K562 (cell line): Measurements from ENCODE around the gene ETS2. TPM values are rescaled to one million over a fixed set of nuclear protein-coding genes. Genes with fewer than 3 reads are reported as not detected.
A peak's percentile ranks its signal among the peaks of the same experiment; 100 is the strongest.

Experiments used
- DMBX1 ChIP-seq: fragments of 250-450 bp; sonication (Bioruptor Pico); IDR thresholded peaks from 2 replicates; pipeline ENCODE4 v1.8.0; 2022; ENCODE audit warnings: inconsistent platforms, mild to moderate bottlenecking, moderate library complexity, borderline replicate concordance
- ERF ChIP-seq: fragments of 450-650 bp; formaldehyde crosslinking; IDR thresholded peaks from 2 replicates; pipeline ENCODE4 v1.4.0; 2020; ENCODE audit warnings: mild to moderate bottlenecking, mixed read lengths
- KLF13 ChIP-seq: fragments of 450-650 bp; IDR thresholded peaks from 2 replicates; pipeline ENCODE4 v1.6.1; 2016; ENCODE audit warnings: missing genetic modification characterization, low read depth, mild to moderate bottlenecking, missing compliant biosample characterization, moderate library complexity, borderline replicate concordance
- LCOR ChIP-seq: sonication (generic); formaldehyde crosslinking; IDR thresholded peaks from 2 replicates; pipeline ENCODE4 v1.8.0; 2022; ENCODE audit warnings: mild to moderate bottlenecking, missing genetic modification reagents
- NEUROD1 ChIP-seq: fragments of 150-350 bp; IDR thresholded peaks from 2 replicates; pipeline ENCODE4 v1.6.1; 2014; ENCODE audit warnings: borderline replicate concordance, low read length, low read depth; ENCODE audit not compliant: partially characterized antibody
- OTX1 ChIP-seq: fragments of 450-650 bp; formaldehyde crosslinking; IDR thresholded peaks from 2 replicates; pipeline ENCODE4 v1.4.0; 2022; ENCODE audit warnings: mild to moderate bottlenecking
- RB1 ChIP-seq: fragments of 450-650 bp; IDR thresholded peaks from 2 replicates; pipeline ENCODE4 v1.6.1; 2017; ENCODE audit warnings: low read depth, mild to moderate bottlenecking
- RREB1 ChIP-seq: fragments of 250-450 bp; sonication (Bioruptor Pico); IDR thresholded peaks from 2 replicates; pipeline ENCODE4 v1.4.0; 2020
- RUNX1 ChIP-seq: sonication (generic); IDR thresholded peaks from 2 replicates; pipeline ENCODE4 v1.6.1; 2016; ENCODE audit warnings: antibody characterized with exemption, low read depth
- TFAP4 ChIP-seq: sonication (generic); formaldehyde crosslinking; IDR thresholded peaks from 2 replicates; pipeline ENCODE4 v1.8.0; 2022; ENCODE audit warnings: missing genetic modification reagents, mild to moderate bottlenecking, moderate library complexity, borderline replicate concordance
- XRCC5 ChIP-seq: fragments of 200-400 bp; formaldehyde crosslinking; IDR thresholded peaks from 2 replicates; pipeline ENCODE4 v1.6.1; 2017; ENCODE audit warnings: low read depth, mild to moderate bottlenecking, low read length
- ZNF407 ChIP-seq: fragments of 450-650 bp; IDR thresholded peaks from 2 replicates; pipeline ENCODE4 v1.6.1; 2016; ENCODE audit warnings: low read depth
- ZNF699 ChIP-seq: fragments of 250-450 bp; sonication (Bioruptor Pico); IDR thresholded peaks from 2 replicates; pipeline ENCODE4 v1.8.0; 2021; ENCODE audit warnings: mild to moderate bottlenecking, moderate library complexity; ENCODE audit not compliant: insufficient replicate concordance
- ZNF707 ChIP-seq: fragments of 250-450 bp; sonication (Bioruptor Pico); conservative IDR thresholded peaks from 2 replicates; pipeline ENCODE4 v1.8.0; 2022; ENCODE audit warnings: inconsistent platforms, mild to moderate bottlenecking, moderate library complexity
- polyA plus RNA-seq, 8 experiments: library from polyadenylated mRNA; depleted of rRNA in 4 of 8; stranded (reverse) in 5 of 8; unstranded in 3 of 8; fragments of >200 nt; fragmentation: Nextera tagmentation in 2 of 8; fragmentation: Illumina TruSeq in 1 of 8; extraction: Ambion mirVana in 2 of 8; extraction: Trizol in 1 of 8; gene quantifications; 2 replicates each; pipeline versions ENCODE4 v1.2.1 to v1.2.3, GENCODE V29; 2011 to 2014; ENCODE audit warnings: inconsistent platforms in 1 of 8, missing spikeins in 1 of 8
- total RNA-seq, 7 experiments: library from RNA; depleted of rRNA in 6 of 7; stranded (reverse); fragments of >200 nt in 6 of 7; fragmentation: Illumina TruSeq in 2 of 7; extraction: Trizol in 2 of 7; gene quantifications; 2 replicates each; pipeline versions ENCODE4 v1.2.1 to v1.2.3, GENCODE V29; 2011 to 2021; ENCODE audit warnings: low replicate concordance in 1 of 7

Gene ETS2
- total and polyA plus RNA-seq, 9 of the 15 experiments (the other 6 are each of a cell fraction or from before 2014, with no cell fraction given), result 1.7 to 24.4 (median 12.2) TPM

DNA sequence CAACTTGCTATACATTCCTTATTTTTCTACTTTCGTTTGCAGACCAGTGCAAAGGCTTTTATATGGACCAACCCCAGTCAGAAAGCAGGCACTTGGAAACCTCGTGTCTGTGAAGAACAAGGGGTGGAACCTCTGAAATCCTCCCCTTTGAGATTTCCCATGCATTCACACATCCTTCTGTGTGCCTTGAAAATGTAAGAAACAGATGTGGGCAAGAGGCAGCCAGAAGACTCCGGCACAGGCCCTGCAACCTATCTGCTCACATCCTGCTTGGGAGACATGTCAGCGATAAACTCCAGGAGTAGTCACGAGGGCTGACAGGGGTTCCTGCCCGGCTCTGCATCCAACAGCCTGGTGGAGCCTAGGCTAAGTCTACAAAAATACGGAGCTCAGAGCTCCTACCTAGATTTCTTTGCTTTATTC, 42.5 kb downstream of the ETS2 start (continued):
- TF ChIP-seq KLF13 (tag) (no peak), ERF (no peak), NEUROD1 (no peak), ZNF699 (CRISPR knock-in tag) (no peak), RUNX1 (no peak), LCOR (no peak), RREB1 (CRISPR knock-in tag) (no peak), RB1 (no peak), OTX1 (CRISPR knock-in tag) (no peak), XRCC5 (no peak), TFAP4 (CRISPR knock-in tag) (no peak), ZNF407 (no peak), ZNF707 (CRISPR knock-in tag) (no peak), DMBX1 (CRISPR knock-in tag) (peak; percentile 84)
